Astrocyte (in vitro differentiated cells and primary cell): ENCODE measurements around the gene PXMP4. TPM values are rescaled to one million over a fixed set of nuclear protein-coding genes. Genes with fewer than 3 reads are reported as not detected.

Source experiments
- DNase-seq: peaks from one replicate; pipeline ENCODE4 v3.0.0-alpha.2; 2010; ENCODE audit warnings: low read depth
- FAIRE-seq: peaks from 2 replicates; lab custom pipeline; 2011; peaks lifted over from hg19 to GRCh38; lab: Jason Lieb, UNC
- H2AFZ ChIP-seq: 2 replicates; pipeline ENCODE4 v1.6.0; 2012; ENCODE audit warnings: low read depth, low read length, inconsistent platforms
- H3K27ac ChIP-seq: 2 replicates; pipeline ENCODE4 v1.5.1; 2011; ENCODE audit warnings: low read depth, low read length, inconsistent platforms
- H3K27me3 ChIP-seq: 2 replicates; pipeline ENCODE4 v1.6.0; 2011; ENCODE audit warnings: low read length, inconsistent platforms; ENCODE audit not compliant: insufficient read depth
- H3K36me3 ChIP-seq: 2 replicates; pipeline ENCODE4 v1.5.1; 2011; ENCODE audit warnings: low read length, inconsistent platforms; ENCODE audit not compliant: insufficient read depth
- H3K4me1 ChIP-seq: 2 replicates; pipeline ENCODE4 v1.5.1; 2011; ENCODE audit warnings: low read length, inconsistent platforms; ENCODE audit not compliant: insufficient read depth
- H3K4me2 ChIP-seq: 2 replicates; pipeline ENCODE4 v1.6.0; 2012; ENCODE audit warnings: low read length, inconsistent platforms
- H3K4me3 ChIP-seq: 2 replicates; pipeline ENCODE4 v1.5.1; 2011; ENCODE audit warnings: low read depth, mild to moderate bottlenecking, low read length, inconsistent platforms; ENCODE audit not compliant: insufficient read depth
- H3K79me2 ChIP-seq: 2 replicates; pipeline ENCODE4 v1.6.0; 2012; ENCODE audit warnings: mild to moderate bottlenecking, low read length, inconsistent platforms; ENCODE audit not compliant: insufficient read depth
- H3K9ac ChIP-seq: 2 replicates; pipeline ENCODE4 v1.6.0; 2012; ENCODE audit warnings: mild to moderate bottlenecking, low read length, inconsistent platforms
- H3K9me3 ChIP-seq: 2 replicates; pipeline ENCODE4 v1.5.1; 2012; ENCODE audit warnings: low read depth, mild to moderate bottlenecking, low read length, inconsistent platforms; ENCODE audit not compliant: insufficient read depth
- H4K20me1 ChIP-seq: 2 replicates; pipeline ENCODE4 v1.6.0; 2012; ENCODE audit warnings: low read length, inconsistent platforms; ENCODE audit not compliant: insufficient read depth
- H3K27ac Mint-ChIP-seq: one replicate; pipeline ENCODE4 v1.8.0; 2021; ENCODE audit warnings: mild to moderate bottlenecking, mixed read lengths; ENCODE audit not compliant: unreplicated experiment
- H3K27me3 Mint-ChIP-seq: one replicate; pipeline ENCODE4 v1.8.0; 2021; ENCODE audit warnings: low read depth, mixed read lengths; ENCODE audit not compliant: unreplicated experiment
- H3K36me3 Mint-ChIP-seq: one replicate; pipeline ENCODE4 v1.8.0; 2021; ENCODE audit warnings: low read depth, mixed read lengths; ENCODE audit not compliant: unreplicated experiment
- H3K4me1 Mint-ChIP-seq: one replicate; pipeline ENCODE4 v1.8.0; 2021; ENCODE audit warnings: low read depth, mixed read lengths; ENCODE audit not compliant: unreplicated experiment
- H3K4me3 Mint-ChIP-seq: one replicate; pipeline ENCODE4 v1.8.0; 2021; ENCODE audit warnings: mild to moderate bottlenecking, moderate library complexity, mixed read lengths; ENCODE audit not compliant: unreplicated experiment
- H3K9me3 Mint-ChIP-seq: one replicate; pipeline ENCODE4 v1.8.0; 2021; ENCODE audit warnings: mild to moderate bottlenecking, mixed read lengths; ENCODE audit not compliant: unreplicated experiment
- CTCF ChIP-seq: IDR thresholded peaks from 2 replicates; pipeline ENCODE4 v1.5.1; 2011; ENCODE audit warnings: low read depth, mild to moderate bottlenecking, inconsistent platforms, low read length, moderate library complexity; ENCODE audit not compliant: insufficient read depth
- EZH2 ChIP-seq: IDR thresholded peaks from 2 replicates; pipeline ENCODE4 v1.6.1; 2012; ENCODE audit warnings: mild to moderate bottlenecking, low read length, inconsistent platforms; ENCODE audit not compliant: insufficient read depth
- total RNA-seq: library from RNA; stranded (reverse); gene quantifications from 2 replicates; pipeline ENCODE4 v1.2.1, GENCODE V29; 2021

The PXMP4 gene
- total RNA-seq, 1 donor from 2014 or later: 1.1 TPM

GRCh38 chr20:33721391-33722140 is 1.5 kb upstream of the PXMP4 start:
- no peaks in the 10 kb centered on the region for H3K36me3 Mint-ChIP-seq
- H3K27ac Mint-ChIP-seq: no peak overlapping the region
- Histone ChIP-seq H3K4me2 (no peak overlapping the region), H2AFZ (no peak overlapping the region), H4K20me1 (no peaks in the 10 kb centered on the region), H3K27ac (no peak overlapping the region), H3K36me3 (no peaks in the 10 kb centered on the region), H3K4me3 (no peak overlapping the region), H3K27me3 (no peaks in the 10 kb centered on the region), H3K79me2 (peaks cover 3% of the 10 kb centered on the region), H3K4me1 (peaks cover 6% of the 10 kb centered on the region), H3K9ac (no peak overlapping the region), H3K9me3 (no peaks in the 10 kb centered on the region)
- H3K27me3 Mint-ChIP-seq: peaks cover 7% of the 10 kb centered on the region
- no peaks in the 10 kb centered on the region for H3K4me1 Mint-ChIP-seq
- peaks cover 8% of the 10 kb centered on the region for H3K9me3 Mint-ChIP-seq
- no peak for FAIRE-seq
- no peak overlapping the region for H3K4me3 Mint-ChIP-seq
- no peak for DNase-seq
- TF ChIP-seq CTCF (no peak), EZH2 (no peak)

DNA sequence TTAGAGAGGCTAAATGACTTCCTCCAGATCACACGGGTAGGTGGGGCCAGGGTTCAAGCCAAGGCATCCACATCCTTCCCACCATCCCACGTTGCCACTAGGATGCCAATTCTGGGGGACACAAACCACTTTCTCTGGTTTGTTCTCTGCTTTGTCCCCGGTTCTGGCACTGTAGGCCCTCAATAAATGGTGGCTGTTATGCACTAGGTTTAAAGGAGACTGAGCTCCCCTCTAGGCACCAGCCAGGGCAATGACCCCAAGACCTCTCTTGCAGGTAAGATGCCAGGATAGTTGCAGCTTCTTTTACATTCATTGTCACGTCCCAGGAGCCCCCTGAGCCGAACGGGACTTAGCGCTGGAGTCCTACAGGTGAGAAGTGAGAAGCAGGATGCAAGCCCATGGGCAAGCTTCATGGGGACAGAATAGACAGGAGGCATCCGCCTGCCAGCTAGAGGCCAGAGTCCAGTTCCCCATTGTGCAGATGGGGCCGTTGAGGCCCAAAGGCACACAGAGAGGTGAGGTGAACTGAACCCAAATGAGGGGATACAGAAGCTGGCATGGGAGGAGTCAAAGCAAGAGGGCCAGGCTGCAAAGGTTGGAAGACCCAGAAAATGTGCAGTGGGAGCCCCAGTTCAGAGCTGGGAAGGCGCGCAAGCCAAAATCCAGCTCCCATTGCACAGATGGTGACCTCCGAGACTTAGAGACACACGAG is 677 bp downstream of the PXMP4 start:
- H3K36me3 ChIP-seq: no peaks in the 10 kb centered on the region
- peak overlapping the region; percentile 30 for H3K27ac Mint-ChIP-seq
- H3K4me3 ChIP-seq: peak overlapping the region; percentile 69
- H3K4me2 ChIP-seq: peak overlapping the region; percentile 92
- H3K27me3 Mint-ChIP-seq: peaks cover 3% of the 10 kb centered on the region
- no peaks in the 10 kb centered on the region for H3K36me3 Mint-ChIP-seq
- no peak overlapping the region for H3K27ac ChIP-seq
- H3K9me3 Mint-ChIP-seq: peaks cover 8% of the 10 kb centered on the region
- peaks cover 3% of the 10 kb centered on the region for H3K79me2 ChIP-seq
- FAIRE-seq: no peak
- H3K4me3 Mint-ChIP-seq: peak overlapping the region; percentile 80
- peaks cover 6% of the 10 kb centered on the region for H3K4me1 ChIP-seq
- no peaks in the 10 kb centered on the region for H3K4me1 Mint-ChIP-seq
- H3K9ac ChIP-seq: peak overlapping the region; percentile 78
- peak overlapping the region; percentile 98 for H2AFZ ChIP-seq
- DNase-seq: no peak
- TF ChIP-seq CTCF (no peak), EZH2 (no peak)
- H3K27me3 ChIP-seq: no peaks in the 10 kb centered on the region
- no peaks in the 10 kb centered on the region for H3K9me3 ChIP-seq
- no peaks in the 10 kb centered on the region for H4K20me1 ChIP-seq

DNA sequence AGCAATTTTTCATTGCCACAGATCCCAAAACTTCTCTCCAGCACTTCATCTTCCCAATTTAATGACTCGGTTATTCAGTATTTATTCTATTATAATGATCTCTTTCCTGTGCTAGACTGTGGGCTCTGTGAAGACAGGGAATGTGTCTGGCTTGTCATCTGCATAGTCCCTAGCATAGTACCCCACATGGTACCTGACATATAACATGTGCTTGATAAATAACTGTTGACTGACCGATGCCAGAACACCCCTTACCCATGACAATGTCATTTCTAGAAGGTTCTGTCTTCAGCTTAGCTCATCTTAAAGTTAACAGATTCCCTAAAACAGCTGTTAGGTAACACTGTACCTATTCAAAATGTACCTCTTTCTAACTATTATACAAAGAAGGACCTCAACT is 3.6 kb downstream of the PXMP4 start:
- H3K4me3 Mint-ChIP-seq: no peak overlapping the region
- DNase-seq: no peak
- Histone ChIP-seq H3K4me2 (no peak overlapping the region), H3K27ac (no peak overlapping the region), H4K20me1 (no peaks in the 10 kb centered on the region), H3K4me1 (peaks cover 6% of the 10 kb centered on the region), H2AFZ (no peak overlapping the region), H3K27me3 (no peaks in the 10 kb centered on the region), H3K36me3 (no peaks in the 10 kb centered on the region), H3K79me2 (peaks cover 3% of the 10 kb centered on the region), H3K4me3 (no peak overlapping the region), H3K9ac (no peak overlapping the region), H3K9me3 (no peaks in the 10 kb centered on the region)
- no peaks in the 10 kb centered on the region for H3K36me3 Mint-ChIP-seq
- FAIRE-seq: no peak
- peaks cover 6% of the 10 kb centered on the region for H3K9me3 Mint-ChIP-seq
- TF ChIP-seq CTCF (no peak), EZH2 (no peak)
- no peaks in the 10 kb centered on the region for H3K4me1 Mint-ChIP-seq
- peaks cover 7% of the 10 kb centered on the region for H3K27me3 Mint-ChIP-seq
- H3K27ac Mint-ChIP-seq: no peak overlapping the region
